SU-DHL-6 (cell line): ENCODE measurements around the gene CCDC188.

ENCODE experiments used
- EZH2phosphoT487 ChIP-seq: fragments of 200-600 bp; sonication (generic), shearing (Covaris generic); conservative IDR thresholded peaks from 2 replicates; pipeline ENCODE4 v1.6.1; 2018; ENCODE audit warnings: mild to moderate bottlenecking, antibody characterized with exemption, low read length, moderate library complexity, mixed read lengths
- TF ChIP-seq, protein P1 (sequence below): fragments of 200-600 bp; sonication (generic); IDR thresholded peaks from one replicate; pipeline ENCODE4 v1.5.1; 2017; ENCODE audit warnings: antibody characterized with exemption, mild to moderate bottlenecking, low read length, moderate library complexity; ENCODE audit not compliant: insufficient read depth, poor library complexity, severe bottlenecking

DNA sequence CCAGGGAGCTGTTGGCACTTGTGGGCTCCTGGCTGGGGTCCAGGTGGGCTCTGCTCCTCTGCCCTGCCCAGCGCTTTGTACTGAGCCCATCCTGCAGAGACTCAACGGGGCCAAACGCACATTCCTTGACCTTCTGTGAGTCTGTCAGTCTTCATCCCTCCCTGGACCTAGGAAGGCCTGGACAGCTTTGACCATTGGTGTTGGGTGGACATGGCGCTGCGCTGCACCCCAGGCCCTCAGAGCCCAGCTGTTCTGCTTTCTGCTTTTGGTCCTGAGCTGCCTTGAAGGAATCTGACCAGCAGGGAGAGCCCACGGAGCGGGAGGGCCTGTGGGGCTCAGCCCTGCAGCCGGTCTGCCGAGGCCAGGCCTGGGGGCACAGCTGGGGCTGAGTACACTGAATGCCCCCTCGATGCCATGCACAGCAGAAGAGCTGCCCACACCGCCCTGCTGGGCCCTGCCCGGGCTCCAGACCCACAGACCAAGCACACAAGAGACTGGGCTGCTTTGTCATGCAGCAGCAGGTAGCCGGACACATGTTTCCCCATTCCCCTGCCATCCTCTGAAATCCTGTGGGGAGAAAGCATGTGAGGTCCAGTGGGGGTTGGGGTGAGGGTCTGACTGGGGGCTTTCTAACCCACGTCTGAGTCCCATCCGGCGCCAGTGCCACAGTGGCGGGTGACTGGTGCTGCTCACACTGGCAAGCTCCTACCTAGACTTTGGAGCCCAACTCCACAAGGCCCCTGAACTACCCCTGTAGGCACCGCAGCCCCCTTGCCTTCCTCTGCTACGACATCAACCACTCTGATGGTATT lies 24.1 kb upstream of the CCDC188 start:
- TF ChIP-seq, protein P1, sequence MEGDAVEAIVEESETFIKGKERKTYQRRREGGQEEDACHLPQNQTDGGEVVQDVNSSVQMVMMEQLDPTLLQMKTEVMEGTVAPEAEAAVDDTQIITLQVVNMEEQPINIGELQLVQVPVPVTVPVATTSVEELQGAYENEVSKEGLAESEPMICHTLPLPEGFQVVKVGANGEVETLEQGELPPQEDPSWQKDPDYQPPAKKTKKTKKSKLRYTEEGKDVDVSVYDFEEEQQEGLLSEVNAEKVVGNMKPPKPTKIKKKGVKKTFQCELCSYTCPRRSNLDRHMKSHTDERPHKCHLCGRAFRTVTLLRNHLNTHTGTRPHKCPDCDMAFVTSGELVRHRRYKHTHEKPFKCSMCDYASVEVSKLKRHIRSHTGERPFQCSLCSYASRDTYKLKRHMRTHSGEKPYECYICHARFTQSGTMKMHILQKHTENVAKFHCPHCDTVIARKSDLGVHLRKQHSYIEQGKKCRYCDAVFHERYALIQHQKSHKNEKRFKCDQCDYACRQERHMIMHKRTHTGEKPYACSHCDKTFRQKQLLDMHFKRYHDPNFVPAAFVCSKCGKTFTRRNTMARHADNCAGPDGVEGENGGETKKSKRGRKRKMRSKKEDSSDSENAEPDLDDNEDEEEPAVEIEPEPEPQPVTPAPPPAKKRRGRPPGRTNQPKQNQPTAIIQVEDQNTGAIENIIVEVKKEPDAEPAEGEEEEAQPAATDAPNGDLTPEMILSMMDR: no peak
- no peak for TF ChIP-seq EZH2phosphoT487
